GM18907 (cell line): ENCODE data around the gene CACUL1.
"Not testable (repeated sequence)": the region's sequence is repeated elsewhere in the genome, so short reads cannot be mapped to it uniquely, and the experiment has no call there.

Source experiments
- ATAC-seq: cut with Tn5 transposase; IDR thresholded peaks from one replicate; pipeline ENCODE4 v1.9.1; 2021; ENCODE audit warnings: mild to moderate bottlenecking, moderate library complexity; ENCODE audit not compliant: unreplicated experiment

CACUL1 gene

GRCh38 chr10:118692872-118693271 is 61.9 kb downstream of the CACUL1 start:
- no peak for ATAC-seq

- ATAC-seq, result no peak
Measured at GRCh38 chr10:118689070-118689858, 65.5 kb downstream of the CACUL1 start.

- peak; percentile 87 for ATAC-seq
Measured at GRCh38 chr10:118687472-118687871, 67.3 kb downstream of the CACUL1 start.

- ATAC-seq, result no peak
Measured at GRCh38 chr10:118682533-118682932, 72.2 kb downstream of the CACUL1 start.

- no peak for ATAC-seq
Measured at GRCh38 chr10:118680197-118680596, 74.6 kb downstream of the CACUL1 start.

- no peak for ATAC-seq
Measured at GRCh38 chr10:118674226-118674919, 80.4 kb downstream of the CACUL1 start.

- ATAC-seq, result no peak
Measured at GRCh38 chr10:118672766-118673715, 81.7 kb downstream of the CACUL1 start.

GRCh38 chr10:118672153-118672552 is 82.6 kb downstream of the CACUL1 start:
- ATAC-seq, result no peak

GRCh38 chr10:118671221-118671620 is 83.5 kb downstream of the CACUL1 start:
- ATAC-seq, result not testable (repeated sequence)

GRCh38 chr10:118670472-118671124 is 84.2 kb downstream of the CACUL1 start:
- ATAC-seq, result no peak

- no peak for ATAC-seq
Measured at GRCh38 chr10:118669835-118670234, 84.9 kb downstream of the CACUL1 start.

- ATAC-seq, result peak; percentile 73
Measured at GRCh38 chr10:118669020-118669791, 85.6 kb downstream of the CACUL1 start.

GRCh38 chr10:118668228-118668952 is 86.4 kb downstream of the CACUL1 start:
- peak; percentile 15 for ATAC-seq

GRCh38 chr10:118667732-118668131 is 87.0 kb downstream of the CACUL1 start:
- ATAC-seq, result no peak

GRCh38 chr10:118666350-118666749 is 88.4 kb downstream of the CACUL1 start:
- no peak for ATAC-seq

- ATAC-seq, result no peak
Measured at GRCh38 chr10:118664321-118664720, 90.4 kb downstream of the CACUL1 start.

GRCh38 chr10:118663176-118663575 is 91.6 kb downstream of the CACUL1 start:
- no peak for ATAC-seq

- ATAC-seq, result no peak
Measured at GRCh38 chr10:118662228-118663035, 92.3 kb downstream of the CACUL1 start.
